ENCODE results near the gene STIM2. TPM values are rescaled to one million over a fixed set of nuclear protein-coding genes. Genes with fewer than 3 reads are reported as not detected.
A peak's percentile ranks its signal among the peaks of the same experiment; 100 is the strongest.

The STIM2 gene
- total and polyA plus RNA-seq, 2 donors (not counting 1 experiment from before 2014, with no cell fraction given) = 19.0 to 33.0 TPM

GRCh38 chr4:26905172-26905571 is 44.5 kb downstream of the STIM2 start:
- Histone ChIP-seq H3K9ac (ENCODE audit: insufficient read depth, low read length) (no peak overlapping the region), H3K27me3 (ENCODE audit: control insufficient read depth, insufficient read depth, low read length) (no peaks in the 10 kb centered on the region), H3K27ac (ENCODE audit: insufficient read depth, low read length) (no peak overlapping the region), H3K36me3 (ENCODE audit: control insufficient read depth, insufficient read depth, low read length) (no peaks in the 10 kb centered on the region), H3K9me3 (ENCODE audit: control insufficient read depth, insufficient read depth, low read depth, low read length) (no peaks in the 10 kb centered on the region), H3K4me2 (ENCODE audit: extremely low read depth, insufficient read depth, low read length) (no peak overlapping the region), H3K79me2 (ENCODE audit: control insufficient read depth, insufficient read depth, low read length) (no peaks in the 10 kb centered on the region), H2AFZ (ENCODE audit: low read length) (no peak overlapping the region), H4K20me1 (ENCODE audit: control insufficient read depth, extremely low read depth, insufficient read depth, low read length) (no peaks in the 10 kb centered on the region), H3K4me1 (ENCODE audit: control insufficient read depth, extremely low read depth, insufficient read depth, low read length) (no peaks in the 10 kb centered on the region), H3K4me3 (replicated peaks in 1 of 4; ENCODE audit: control extremely low read depth in 1 of 4, insufficient read depth in 1 of 4, low read depth in 3 of 4, low read length in 4 of 4) (no peak overlapping the region)
- DNase-seq (ENCODE audit: low read depth in 2 of 2) = peak in 1 of 2 donors; percentile 25
- no peak for TF ChIP-seq EZH2 (IDR thresholded peaks at IDR 0.05; ENCODE audit: low read length, missing control alignments)
- TF ChIP-seq CTCF (conservative IDR thresholded peaks at IDR 0.05 in 1 of 2, IDR thresholded peaks at IDR 0.05 in 1 of 2; ENCODE audit: low read depth in 1 of 2, low read length in 2 of 2) = no peak

- H3K27me3 ChIP-seq (ENCODE audit: control insufficient read depth, insufficient read depth, low read length) = no peaks in the 10 kb centered on the region
- no peak overlapping the region for H3K4me3 ChIP-seq (replicated peaks in 1 of 4; ENCODE audit: control extremely low read depth in 1 of 4, insufficient read depth in 1 of 4, low read depth in 3 of 4, low read length in 4 of 4)
- no peak overlapping the region for H3K9ac ChIP-seq (ENCODE audit: insufficient read depth, low read length)
- H2AFZ ChIP-seq (ENCODE audit: low read length) = peak overlapping the region; percentile 36
- TF ChIP-seq EZH2 (IDR thresholded peaks at IDR 0.05; ENCODE audit: low read length, missing control alignments) = no peak
- TF ChIP-seq CTCF (conservative IDR thresholded peaks at IDR 0.05 in 1 of 2, IDR thresholded peaks at IDR 0.05 in 1 of 2; ENCODE audit: low read depth in 1 of 2, low read length in 2 of 2) = no peak
- no peaks in the 10 kb centered on the region for H3K4me1 ChIP-seq (ENCODE audit: control insufficient read depth, extremely low read depth, insufficient read depth, low read length)
- peak overlapping the region; percentile 51 for H3K4me2 ChIP-seq (ENCODE audit: extremely low read depth, insufficient read depth, low read length)
- no peaks in the 10 kb centered on the region for H4K20me1 ChIP-seq (ENCODE audit: control insufficient read depth, extremely low read depth, insufficient read depth, low read length)
- DNase-seq (ENCODE audit: low read depth in 2 of 2) = no peak
- no peaks in the 10 kb centered on the region for H3K9me3 ChIP-seq (ENCODE audit: control insufficient read depth, insufficient read depth, low read depth, low read length)
- H3K36me3 ChIP-seq (ENCODE audit: control insufficient read depth, insufficient read depth, low read length) = no peaks in the 10 kb centered on the region
- no peaks in the 10 kb centered on the region for H3K79me2 ChIP-seq (ENCODE audit: control insufficient read depth, insufficient read depth, low read length)
- no peak overlapping the region for H3K27ac ChIP-seq (ENCODE audit: insufficient read depth, low read length)
Measured at GRCh38 chr4:26907731-26908599, 47.3 kb downstream of the STIM2 start.

GRCh38 chr4:26909369-26909768 is 48.7 kb downstream of the STIM2 start:
- H3K79me2 ChIP-seq (ENCODE audit: control insufficient read depth, insufficient read depth, low read length) = no peaks in the 10 kb centered on the region
- no peaks in the 10 kb centered on the region for H3K4me1 ChIP-seq (ENCODE audit: control insufficient read depth, extremely low read depth, insufficient read depth, low read length)
- peak; percentile 42 to 44 for DNase-seq (ENCODE audit: low read depth in 2 of 2)
- H3K9me3 ChIP-seq (ENCODE audit: control insufficient read depth, insufficient read depth, low read depth, low read length) = no peaks in the 10 kb centered on the region
- TF ChIP-seq CTCF (conservative IDR thresholded peaks at IDR 0.05 in 1 of 2, IDR thresholded peaks at IDR 0.05 in 1 of 2; ENCODE audit: low read depth in 1 of 2, low read length in 2 of 2) = no peak
- TF ChIP-seq EZH2 (IDR thresholded peaks at IDR 0.05; ENCODE audit: low read length, missing control alignments) = no peak
- no peak overlapping the region for H3K4me3 ChIP-seq (replicated peaks in 1 of 4; ENCODE audit: control extremely low read depth in 1 of 4, insufficient read depth in 1 of 4, low read depth in 3 of 4, low read length in 4 of 4)
- no peak overlapping the region for H3K9ac ChIP-seq (ENCODE audit: insufficient read depth, low read length)
- H3K36me3 ChIP-seq (ENCODE audit: control insufficient read depth, insufficient read depth, low read length) = no peaks in the 10 kb centered on the region
- H2AFZ ChIP-seq (ENCODE audit: low read length) = no peak overlapping the region
- no peaks in the 10 kb centered on the region for H4K20me1 ChIP-seq (ENCODE audit: control insufficient read depth, extremely low read depth, insufficient read depth, low read length)
- H3K27me3 ChIP-seq (ENCODE audit: control insufficient read depth, insufficient read depth, low read length) = no peaks in the 10 kb centered on the region
- H3K4me2 ChIP-seq (ENCODE audit: extremely low read depth, insufficient read depth, low read length) = no peak overlapping the region
- H3K27ac ChIP-seq (ENCODE audit: insufficient read depth, low read length) = no peak overlapping the region
